Ureter (tissue), 1 donor: ENCODE results near the gene TOR3A. TPM values are rescaled to one million over a fixed set of nuclear protein-coding genes. Genes with fewer than 3 reads are reported as not detected.

Experiments used
- total RNA-seq: library from RNA; stranded (reverse); gene quantifications from one replicate; pipeline ENCODE4 v1.2.4, GENCODE V29; 2023
- donor health status: DM: yes; HTN: yes; CAD: no.

Gene TOR3A
- total RNA-seq, 1 donor from 2014 or later: 27.4 TPM

Other genes with a start within 250 kb of the TOR3A start
- gene ANGPTL1, start 211.0 kb upstream of the TOR3A start, total RNA-seq: 26.3 TPM
- gene FAM20B, start 56.2 kb upstream of the TOR3A start, total RNA-seq: 56.5 TPM
- gene ABL2, start 147.6 kb downstream of the TOR3A start, total RNA-seq: 35.0 TPM
- 33.3 TPM for gene SOAT1, start 211.7 kb downstream of the TOR3A start, total RNA-seq